ENCODE results near the gene LPP.

GRCh38 chr3:188489639-188490405 lies 335.9 kb downstream of the LPP start:
- TF ChIP-seq ZNF253 (CRISPR knock-in tag; conservative IDR thresholded peaks at IDR 0.05) (no peak), RAD51 (IDR thresholded peaks at IDR 0.05; ENCODE audit: borderline replicate concordance, low read depth) (no peak), ELF4 (CRISPR knock-in tag; IDR thresholded peaks at IDR 0.05) (no peak), KLF6 (CRISPR knock-in tag; IDR thresholded peaks at IDR 0.05; ENCODE audit: borderline replicate concordance) (no peak), CTCF (IDR thresholded peaks at IDR 0.05 in 2 of 3, conservative IDR thresholded peaks at IDR 0.05 in 1 of 3; ENCODE audit: insufficient read depth in 2 of 3, low read depth in 1 of 3, low read length in 3 of 3) (no peak), ZBTB8A (IDR thresholded peaks at IDR 0.05; ENCODE audit: partially characterized antibody) (no peak), NFIC (IDR thresholded peaks at IDR 0.05) (no peak), IRF2 (CRISPR knock-in tag; IDR thresholded peaks at IDR 0.05) (no peak), ATF7 (IDR thresholded peaks at IDR 0.05) (no peak), CBFB (CRISPR knock-in tag; IDR thresholded peaks at IDR 0.05) (no peak)
- TF ChIP-seq, protein P1, sequence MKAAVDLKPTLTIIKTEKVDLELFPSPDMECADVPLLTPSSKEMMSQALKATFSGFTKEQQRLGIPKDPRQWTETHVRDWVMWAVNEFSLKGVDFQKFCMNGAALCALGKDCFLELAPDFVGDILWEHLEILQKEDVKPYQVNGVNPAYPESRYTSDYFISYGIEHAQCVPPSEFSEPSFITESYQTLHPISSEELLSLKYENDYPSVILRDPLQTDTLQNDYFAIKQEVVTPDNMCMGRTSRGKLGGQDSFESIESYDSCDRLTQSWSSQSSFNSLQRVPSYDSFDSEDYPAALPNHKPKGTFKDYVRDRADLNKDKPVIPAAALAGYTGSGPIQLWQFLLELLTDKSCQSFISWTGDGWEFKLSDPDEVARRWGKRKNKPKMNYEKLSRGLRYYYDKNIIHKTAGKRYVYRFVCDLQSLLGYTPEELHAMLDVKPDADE (conservative IDR thresholded peaks at IDR 0.05; ENCODE audit: control insufficient read depth, low read depth, low read length), result no peak

All from K562 (cell line).